ENCODE measurements around the gene THSD4. TPM values are rescaled to one million over a fixed set of nuclear protein-coding genes. Genes with fewer than 3 reads are reported as not detected.

The THSD4 gene
- total RNA-seq, 1 experiment from 2014 or later = 29.3 TPM

GRCh38 chr15:71781965-71782265, 666.6 kb downstream of the THSD4 start:
- no peaks in the 10 kb centered on the region for H3F3A ChIP-seq (ENCODE audit: insufficient read depth, low read depth)
- no peaks in the 10 kb centered on the region for H3K79me2 ChIP-seq (ENCODE audit: low read depth)
- H2AFZ ChIP-seq = no peak overlapping the region
- BruUV-seq (replicated peaks) = no TSS peak
- DNase-seq = no peak
- intact Hi-C loops (cut with micrococcal nuclease; ENCODE audit: unreplicated experiment) = loop anchor here (2.0 kb wide), 1 partner anchor 19 kb away; no protein-coding TSS in a partner anchor
- ChIA-PET POLR2A (ENCODE audit: unreplicated experiment) (no interaction called here), CTCF (no interaction called here)
- H3K9me3 ChIP-seq (ENCODE audit: insufficient read depth, low read depth) = no peaks in the 10 kb centered on the region
- TF ChIP-seq CTCF (conservative IDR thresholded peaks at IDR 0.05) = no peak
- TF ChIP-seq EZH2 (IDR thresholded peaks at IDR 0.05; ENCODE audit: low read depth) = no peak
- no peak overlapping the region for H3K27ac ChIP-seq
- H3K4me3 ChIP-seq = no peak overlapping the region
- no peaks in the 10 kb centered on the region for H3K27me3 ChIP-seq (ENCODE audit: insufficient read depth, low read depth)
- no peaks in the 10 kb centered on the region for H3K36me3 ChIP-seq (ENCODE audit: low read depth)
- H3K4me1 ChIP-seq (replicated peaks; ENCODE audit: insufficient read depth) = peaks cover 13% of the 10 kb centered on the region
- no peak overlapping the region for H3K4me2 ChIP-seq
- H3K9me2 ChIP-seq (ENCODE audit: insufficient read depth) = no peaks in the 10 kb centered on the region
- H4K20me1 ChIP-seq (ENCODE audit: insufficient read depth) = no peaks in the 10 kb centered on the region

GRCh38 chr15:71782422-71783165, 667.3 kb downstream of the THSD4 start:
- no peaks in the 10 kb centered on the region for H3K9me2 ChIP-seq (ENCODE audit: insufficient read depth)
- no peak overlapping the region for H2AFZ ChIP-seq
- no peaks in the 10 kb centered on the region for H3K9me3 ChIP-seq (ENCODE audit: insufficient read depth, low read depth)
- peaks cover 13% of the 10 kb centered on the region for H3K4me1 ChIP-seq (replicated peaks; ENCODE audit: insufficient read depth)
- no TSS peak for BruUV-seq (replicated peaks)
- no peak for DNase-seq
- TF ChIP-seq EZH2 (IDR thresholded peaks at IDR 0.05; ENCODE audit: low read depth) (no peak), CTCF (conservative IDR thresholded peaks at IDR 0.05) (no peak)
- no peak overlapping the region for H3K4me2 ChIP-seq
- H3K27me3 ChIP-seq (ENCODE audit: insufficient read depth, low read depth) = no peaks in the 10 kb centered on the region
- H3K27ac ChIP-seq = no peak overlapping the region
- H4K20me1 ChIP-seq (ENCODE audit: insufficient read depth) = no peaks in the 10 kb centered on the region
- H3K79me2 ChIP-seq (ENCODE audit: low read depth) = no peaks in the 10 kb centered on the region
- no peak overlapping the region for H3K4me3 ChIP-seq
- H3F3A ChIP-seq (ENCODE audit: insufficient read depth, low read depth) = no peaks in the 10 kb centered on the region
- intact Hi-C loops (cut with micrococcal nuclease; ENCODE audit: unreplicated experiment) = no loop called here
- H3K36me3 ChIP-seq (ENCODE audit: low read depth) = no peaks in the 10 kb centered on the region
- ChIA-PET CTCF (no interaction called here), POLR2A (ENCODE audit: unreplicated experiment) (no interaction called here)

DNA sequence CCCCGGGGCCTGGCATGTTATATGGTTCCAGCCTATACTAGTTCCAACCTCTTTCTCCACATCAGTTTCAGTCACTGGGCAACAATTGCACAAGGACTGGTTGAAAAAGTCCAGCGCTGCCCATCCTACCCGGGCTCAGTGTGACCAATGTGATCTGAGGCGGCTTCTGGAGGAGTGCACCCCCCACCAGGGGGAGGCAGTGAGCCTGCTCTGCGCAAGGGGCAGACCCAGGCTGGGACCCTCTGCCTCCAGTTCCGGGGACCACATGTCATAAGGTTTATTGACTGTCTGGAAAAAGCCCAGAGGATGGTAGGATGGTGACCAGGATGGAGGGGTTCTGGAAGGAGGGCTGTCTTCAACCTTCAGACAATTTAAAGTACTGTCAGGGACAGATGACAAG, 669.4 kb downstream of the THSD4 start:
- DNase-seq = no peak
- Histone ChIP-seq H4K20me1 (ENCODE audit: insufficient read depth) (no peaks in the 10 kb centered on the region), H3K27me3 (ENCODE audit: insufficient read depth, low read depth) (no peaks in the 10 kb centered on the region), H3K9me3 (ENCODE audit: insufficient read depth, low read depth) (no peaks in the 10 kb centered on the region), H3K9me2 (ENCODE audit: insufficient read depth) (no peaks in the 10 kb centered on the region), H3K79me2 (ENCODE audit: low read depth) (no peaks in the 10 kb centered on the region), H3K4me2 (no peak overlapping the region), H3K27ac (no peak overlapping the region), H3F3A (ENCODE audit: insufficient read depth, low read depth) (peaks cover 2% of the 10 kb centered on the region; the same call in 1 of the 2 replicates), H2AFZ (no peak overlapping the region), H3K4me1 (replicated peaks; ENCODE audit: insufficient read depth) (peaks cover 22% of the 10 kb centered on the region), H3K36me3 (ENCODE audit: low read depth) (no peaks in the 10 kb centered on the region), H3K4me3 (no peak overlapping the region)
- no TSS peak for BruUV-seq (replicated peaks)
- POLR2A ChIA-PET (ENCODE audit: unreplicated experiment) = no interaction called here
- intact Hi-C loops (cut with micrococcal nuclease; ENCODE audit: unreplicated experiment) = no loop called here
- CTCF ChIA-PET = no interaction called here
- TF ChIP-seq EZH2 (IDR thresholded peaks at IDR 0.05; ENCODE audit: low read depth) = no peak
- TF ChIP-seq CTCF (conservative IDR thresholded peaks at IDR 0.05) = 0 out of 2 replicates have a peak, but pooled peaks have one; percentile 21
